IMR-90 (cell line): ENCODE data around the gene TTC21B. TPM values are rescaled to one million over a fixed set of nuclear protein-coding genes. Genes with fewer than 3 reads are reported as not detected.

ENCODE experiments used
- ATAC-seq: fragments of 200-7000 bp; cut with Tn5 transposase; 2 replicates; pipeline ENCODE4 v1.9.1; 2020; ENCODE audit warnings: low read depth, mild to moderate bottlenecking, moderate library complexity
- BruUV-seq: library from RNA; stranded (reverse); fragments of 400-500 nt; replicated peaks from 2 replicates; lab custom pipeline; 2021; lab: Mats Ljungman, UMichigan
- CTCF ChIA-PET: fragments of 300-600 bp; formaldehyde crosslinking; extraction: SDS; loops from one replicate; lab custom pipeline; 2021; ENCODE audit warnings: antibody characterized with exemption; lab: Yijun Ruan, JAX
- POLR2A ChIA-PET: fragments of 300-600 bp; sonication (Branson Sonifier 250); formaldehyde crosslinking; loops from one replicate; lab custom pipeline; 2022; ENCODE audit warnings: antibody characterized with exemption; ENCODE audit not compliant: unreplicated experiment; lab: Charles Lee
- DNase-seq: peaks from one replicate; pipeline ENCODE4 v3.0.0; 2013
- H2AFZ ChIP-seq: replicated peaks from 2 replicates; pipeline ENCODE3; 2013; ENCODE audit warnings: low read length, mild to moderate bottlenecking; ENCODE audit not compliant: poor library complexity
- H2AK5ac ChIP-seq: 2 replicates; pipeline ENCODE4 v1.6.1; 2013; ENCODE audit warnings: low read depth, low read length, inconsistent platforms
- H2AK9ac ChIP-seq: replicated peaks from 2 replicates; pipeline ENCODE3; 2013; ENCODE audit warnings: mild to moderate bottlenecking, low read depth, low read length, moderate library complexity; ENCODE audit not compliant: poor library complexity
- H2BK120ac ChIP-seq: 2 replicates; pipeline ENCODE4 v1.6.1; 2013; ENCODE audit warnings: low read depth, low read length, inconsistent platforms
- H2BK15ac ChIP-seq: 3 replicates; pipeline ENCODE4 v1.6.1; 2013; ENCODE audit warnings: low read depth, low read length, inconsistent platforms
- H2BK20ac ChIP-seq: 2 replicates; pipeline ENCODE4 v1.6.1; 2013; ENCODE audit warnings: low read depth, mild to moderate bottlenecking, inconsistent platforms, low read length, moderate library complexity
- H2BK5ac ChIP-seq: 2 replicates; pipeline ENCODE4 v1.6.1; 2013; ENCODE audit warnings: mild to moderate bottlenecking, low read depth, low read length, inconsistent platforms; ENCODE audit not compliant: poor library complexity, severe bottlenecking
- H3K14ac ChIP-seq: replicated peaks from 2 replicates; pipeline ENCODE4 v1.6.1; 2013; ENCODE audit warnings: low read depth, low read length, inconsistent platforms
- H3K18ac ChIP-seq: 2 replicates; pipeline ENCODE4 v1.6.1; 2013; ENCODE audit warnings: low read depth, low read length, control low read depth
- H3K23ac ChIP-seq: 2 replicates; pipeline ENCODE4 v1.6.1; 2013; ENCODE audit warnings: low read depth, low read length, inconsistent platforms
- H3K27ac ChIP-seq: 2 replicates; pipeline ENCODE4 v1.5.1; 2013; ENCODE audit warnings: mild to moderate bottlenecking, control low read depth, low read length; ENCODE audit not compliant: insufficient read depth
- H3K27me3 ChIP-seq: 2 replicates; pipeline ENCODE4 v1.6.1; 2013; ENCODE audit warnings: low read length; ENCODE audit not compliant: control insufficient read depth, insufficient read depth
- H3K36me3 ChIP-seq: 2 replicates; pipeline ENCODE4 v1.6.1; 2013; ENCODE audit warnings: low read length, mixed read lengths; ENCODE audit not compliant: control insufficient read depth, insufficient read depth
- H3K4ac ChIP-seq: 2 replicates; pipeline ENCODE4 v1.6.1; 2013; ENCODE audit warnings: low read depth, low read length, inconsistent platforms
- H3K4me1 ChIP-seq: 2 replicates; pipeline ENCODE4 v1.6.1; 2013; ENCODE audit warnings: low read length, mixed read lengths; ENCODE audit not compliant: control insufficient read depth, insufficient read depth
- H3K4me2 ChIP-seq: 2 replicates; pipeline ENCODE4 v1.6.1; 2013; ENCODE audit warnings: low read depth, mild to moderate bottlenecking, control low read depth, low read length, moderate library complexity
- H3K4me3 ChIP-seq: 2 replicates; pipeline ENCODE4 v1.5.1; 2013; ENCODE audit warnings: low read depth, mild to moderate bottlenecking, control low read depth, low read length, moderate library complexity; ENCODE audit not compliant: insufficient read depth
- H3K56ac ChIP-seq: 2 replicates; pipeline ENCODE4 v1.6.1; 2013; ENCODE audit warnings: low read length, inconsistent platforms; ENCODE audit not compliant: insufficient read depth; ENCODE audit errors: extremely low read depth
- H3K79me1 ChIP-seq, 2 experiments: 2 replicates each; pipeline ENCODE4 v1.6.1; 2013; ENCODE audit warnings: low read length in 2 of 2, inconsistent platforms in 1 of 2, low read depth in 1 of 2
- H3K9ac ChIP-seq: 2 replicates; pipeline ENCODE4 v1.6.1; 2013; ENCODE audit warnings: low read depth, low read length, control low read depth
- H3K9me1 ChIP-seq: 2 replicates; pipeline ENCODE4 v1.6.1; 2013; ENCODE audit warnings: low read length, inconsistent platforms; ENCODE audit not compliant: insufficient read depth
- H3K9me3 ChIP-seq: 2 replicates; pipeline ENCODE4 v1.6.1; 2013; ENCODE audit warnings: low read length; ENCODE audit not compliant: control insufficient read depth, insufficient read depth
- H4K20me1 ChIP-seq: 2 replicates; pipeline ENCODE4 v1.6.1; 2013; ENCODE audit warnings: low read length, inconsistent platforms; ENCODE audit not compliant: insufficient read depth
- H4K5ac ChIP-seq: 2 replicates; pipeline ENCODE4 v1.6.1; 2013; ENCODE audit warnings: mild to moderate bottlenecking, low read depth, low read length, control low read depth
- H4K8ac ChIP-seq, 2 experiments: 2 replicates each; pipeline ENCODE4 v1.6.1; 2013; ENCODE audit warnings: low read depth in 2 of 2, low read length in 2 of 2, control low read depth in 1 of 2, inconsistent platforms in 1 of 2
- H4K91ac ChIP-seq: 2 replicates; pipeline ENCODE4 v1.6.1; 2013; ENCODE audit warnings: low read depth, low read length, inconsistent platforms; ENCODE audit not compliant: insufficient read depth
- BHLHE40 ChIP-seq: fragments of 150-350 bp; IDR thresholded peaks from 2 replicates; pipeline ENCODE4 v1.6.1; 2016; ENCODE audit warnings: mild to moderate bottlenecking, low read depth, low read length
- CEBPB ChIP-seq: IDR thresholded peaks from 2 replicates; pipeline ENCODE4 v1.6.1; 2012; ENCODE audit warnings: low read depth, low read length, improper control_type of control experiment
- CHD1 ChIP-seq: IDR thresholded peaks from 2 replicates; pipeline ENCODE4 v1.6.1; 2012; ENCODE audit warnings: low read depth, low read length, improper control_type of control experiment
- CTCF ChIP-seq: conservative IDR thresholded peaks from 2 replicates; pipeline ENCODE4 v1.5.1; 2012; ENCODE audit warnings: mild to moderate bottlenecking, low read depth, low read length, improper control_type of control experiment
- ELK1 ChIP-seq: fragments of 150-350 bp; IDR thresholded peaks from 2 replicates; pipeline ENCODE4 v1.6.1; 2016; ENCODE audit warnings: low read depth, mild to moderate bottlenecking, low read length, moderate library complexity, borderline replicate concordance
- MAFK ChIP-seq: IDR thresholded peaks from 2 replicates; pipeline ENCODE4 v1.6.1; 2012; ENCODE audit warnings: low read depth, low read length, improper control_type of control experiment
- MAZ ChIP-seq: IDR thresholded peaks from 2 replicates; pipeline ENCODE4 v1.6.1; 2012; ENCODE audit warnings: low read depth, mild to moderate bottlenecking, low read length, improper control_type of control experiment, moderate library complexity, borderline replicate concordance
- NFE2L2 ChIP-seq: fragments of 150-350 bp; IDR thresholded peaks from 2 replicates; pipeline ENCODE4 v1.6.1; 2016; ENCODE audit warnings: low read depth, mild to moderate bottlenecking, low read length
- POLR2A ChIP-seq: IDR thresholded peaks from 2 replicates; pipeline ENCODE4 v1.6.1; 2012; ENCODE audit warnings: mild to moderate bottlenecking, low read depth, low read length
- RAD21 ChIP-seq: IDR thresholded peaks from 2 replicates; pipeline ENCODE4 v1.6.1; 2012; ENCODE audit warnings: low read length, improper control_type of control experiment
- RCOR1 ChIP-seq: IDR thresholded peaks from 2 replicates; pipeline ENCODE4 v1.6.1; 2012; ENCODE audit warnings: mild to moderate bottlenecking, low read length, improper control_type of control experiment; ENCODE audit not compliant: insufficient replicate concordance
- RFX5 ChIP-seq: IDR thresholded peaks from 2 replicates; pipeline ENCODE4 v1.8.0; 2012; ENCODE audit warnings: low read depth, mild to moderate bottlenecking, low read length, moderate library complexity
- SMC3 ChIP-seq: fragments of 150-350 bp; IDR thresholded peaks from 2 replicates; pipeline ENCODE4 v1.6.1; 2016; ENCODE audit warnings: low read depth, mild to moderate bottlenecking, antibody characterized with exemption, low read length, moderate library complexity
- USF2 ChIP-seq: fragments of 150-350 bp; IDR thresholded peaks from 2 replicates; pipeline ENCODE4 v1.6.1; 2017; ENCODE audit warnings: mild to moderate bottlenecking, antibody characterized with exemption, low read length, low read depth
- WGBS, 2 experiments: methylation state at CpG; one replicate each; pipeline versions ENCODE4 v1.1.5 to v1.1.7; 2013; ENCODE audit warnings: missing lambda C conversion rate in 2 of 2; ENCODE audit not compliant: insufficient read length in 1 of 2; ENCODE audit errors: extremely low coverage in 2 of 2; 5-methylcytosine and 5-hydroxymethylcytosine counted together
- dilution Hi-C: fragments of 300-500 bp; cut with HindIII; formaldehyde crosslinking; loops from one replicate; pipeline ENCODE4 v1.14.3; 2018; ENCODE audit warnings: low sequenced_read_pairs; ENCODE audit not compliant: unreplicated experiment
- in situ Hi-C: fragments of 300-500 bp; cut with MboI; formaldehyde crosslinking; loops from 3 replicates; pipeline ENCODE4 v1.14.3; 2019; ENCODE audit warnings: low sequenced_read_pairs, inconsistent platforms, mixed read lengths
- intact Hi-C: fragments of 100-400 bp; cut with micrococcal nuclease; formaldehyde crosslinking; loops from 2 replicates; pipeline ENCODE4 v1.10.0; 2022
- polyA plus RNA-seq, 3 experiments: library from polyadenylated mRNA; depleted of rRNA; stranded (reverse); fragments of >200 nt; gene quantifications; 2 replicates each; pipeline ENCODE4 v1.2.3, GENCODE V29; 2012; ENCODE audit warnings: low replicate concordance in 1 of 3
- total RNA-seq: library from RNA; depleted of rRNA; stranded (reverse); fragments of >200 nt; gene quantifications from 2 replicates; pipeline ENCODE4 v1.2.3, GENCODE V29; 2012

The TTC21B gene
- total and polyA plus RNA-seq, 2 of the 4 experiments (the other 2 are of a cell fraction) = 8.0 to 17.2 TPM

- H4K5ac ChIP-seq = no peak overlapping the region
- no peak overlapping the region for H3K27ac ChIP-seq
- dilution Hi-C loops (no loop called here), intact Hi-C loops (loop anchor here (1.0 to 10.0 kb wide), 5 partner anchors 172 to 880 kb away; partner anchors contain the start of gene SCN2A), in situ Hi-C loops (loop anchor here (5.0 kb wide), 1 partner anchor 472 kb away; no protein-coding TSS in a partner anchor)
- ChIA-PET CTCF (interaction anchor here (0.7 to 1.9 kb wide), 19 partner anchors 8 to 635 kb away, joined by 3 to 20 read pairs (median 4); partner anchors contain the start of gene SCN2A), POLR2A (no interaction called here)
- no peaks in the 10 kb centered on the region for H3K9me1 ChIP-seq
- H2BK15ac ChIP-seq = no peak overlapping the region
- no peak overlapping the region for H2BK5ac ChIP-seq
- H2BK120ac ChIP-seq = no peak overlapping the region
- no peak overlapping the region for H2AK5ac ChIP-seq
- no peak overlapping the region for H2AFZ ChIP-seq
- H3K56ac ChIP-seq = no peak overlapping the region
- no peak overlapping the region for H3K9ac ChIP-seq
- BruUV-seq = no TSS peak
- H3K4me2 ChIP-seq = no peak overlapping the region
- no peak overlapping the region for H3K4me3 ChIP-seq
- no peak overlapping the region for H2AK9ac ChIP-seq
- WGBS, 2 experiments = no CpG with 5 or more reads among the region's 3 CpGs
- H3K4me1 ChIP-seq = no peaks in the 10 kb centered on the region; the same call in 1 of the 2 replicates
- no peaks in the 10 kb centered on the region for H4K20me1 ChIP-seq
- H2BK20ac ChIP-seq = no peak overlapping the region
- no peaks in the 10 kb centered on the region for H3K79me1 ChIP-seq
- no peak overlapping the region for H3K4ac ChIP-seq
- H4K8ac ChIP-seq = no peak overlapping the region
- DNase-seq = peak; percentile 75
- no peaks in the 10 kb centered on the region; the same call in 1 of the 2 replicates for H3K36me3 ChIP-seq
- H3K27me3 ChIP-seq = no peaks in the 10 kb centered on the region
- TF ChIP-seq USF2 = no peak
- no peak for TF ChIP-seq RCOR1
- TF ChIP-seq ELK1 = no peak
- no peak for TF ChIP-seq MAZ
- no peak for TF ChIP-seq NFE2L2
- TF ChIP-seq BHLHE40 = no peak
- peak; percentile 84 for TF ChIP-seq SMC3
- no peak; the same call in 1 of the 2 replicates for TF ChIP-seq CEBPB
- no peak for TF ChIP-seq MAFK
- TF ChIP-seq POLR2A = no peak
- TF ChIP-seq CTCF = peak; percentile 88
- no peak for TF ChIP-seq CHD1
- TF ChIP-seq RFX5 = no peak
- TF ChIP-seq RAD21 = peak; percentile 87
- H3K23ac ChIP-seq = no peak overlapping the region
- no peak overlapping the region for H3K14ac ChIP-seq
- peak; percentile 90 for ATAC-seq
- no peak overlapping the region for H4K91ac ChIP-seq
- no peaks in the 10 kb centered on the region for H3K9me3 ChIP-seq
- no peak overlapping the region for H3K18ac ChIP-seq
These were observed 79.0 kb downstream of the TTC21B start for GRCh38 chr2:165874445-165875039.
